Activated CD8-positive, alpha-beta memory T cell treated with anti-CD3 and anti-CD28 coated beads for 24 hours (primary cell): ENCODE measurements around the gene DLGAP4.

ENCODE experiments used
- DNase-seq: peaks from one replicate; pipeline ENCODE4 v3.0.0-alpha.2; 2020

DLGAP4 gene

DNA sequence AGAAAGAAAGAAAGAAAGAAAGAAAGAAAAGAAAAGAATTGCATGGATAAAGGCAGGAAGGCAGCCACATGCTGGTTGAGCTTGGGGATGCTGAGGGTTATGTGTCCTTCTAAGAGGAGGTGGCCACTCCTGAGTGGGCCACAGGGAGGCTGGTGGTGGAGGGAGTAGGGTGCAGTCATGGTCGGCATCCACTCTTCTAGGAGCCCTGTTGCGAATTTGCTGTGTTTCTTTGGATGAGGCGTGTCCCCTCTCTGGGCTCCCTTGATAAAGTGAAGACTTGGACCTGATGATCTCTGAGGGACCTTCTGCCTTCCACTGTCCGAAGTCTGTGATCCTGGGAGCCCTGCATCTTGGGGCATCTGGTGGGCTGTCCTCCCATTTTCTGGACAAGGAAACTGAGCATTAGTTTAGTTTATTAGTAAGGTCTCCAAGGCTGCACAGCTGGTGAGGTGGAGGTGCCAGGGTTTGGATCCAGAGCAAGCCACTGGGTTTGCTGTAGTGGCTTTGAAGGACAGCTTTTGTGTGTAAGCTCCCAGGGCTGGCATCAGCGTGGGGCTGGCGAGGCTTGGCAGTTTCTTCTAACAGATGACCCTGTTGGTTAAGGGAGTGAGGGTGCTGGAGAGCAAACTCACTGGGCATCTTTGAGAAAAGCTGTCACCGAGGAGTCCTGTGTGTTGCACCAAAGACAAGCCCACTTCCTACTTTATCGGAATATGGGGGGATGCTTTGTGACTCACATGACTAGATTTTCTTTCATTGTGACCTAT is 4.3 kb downstream of the DLGAP4 start:
- peak; percentile 42 for DNase-seq

DNA sequence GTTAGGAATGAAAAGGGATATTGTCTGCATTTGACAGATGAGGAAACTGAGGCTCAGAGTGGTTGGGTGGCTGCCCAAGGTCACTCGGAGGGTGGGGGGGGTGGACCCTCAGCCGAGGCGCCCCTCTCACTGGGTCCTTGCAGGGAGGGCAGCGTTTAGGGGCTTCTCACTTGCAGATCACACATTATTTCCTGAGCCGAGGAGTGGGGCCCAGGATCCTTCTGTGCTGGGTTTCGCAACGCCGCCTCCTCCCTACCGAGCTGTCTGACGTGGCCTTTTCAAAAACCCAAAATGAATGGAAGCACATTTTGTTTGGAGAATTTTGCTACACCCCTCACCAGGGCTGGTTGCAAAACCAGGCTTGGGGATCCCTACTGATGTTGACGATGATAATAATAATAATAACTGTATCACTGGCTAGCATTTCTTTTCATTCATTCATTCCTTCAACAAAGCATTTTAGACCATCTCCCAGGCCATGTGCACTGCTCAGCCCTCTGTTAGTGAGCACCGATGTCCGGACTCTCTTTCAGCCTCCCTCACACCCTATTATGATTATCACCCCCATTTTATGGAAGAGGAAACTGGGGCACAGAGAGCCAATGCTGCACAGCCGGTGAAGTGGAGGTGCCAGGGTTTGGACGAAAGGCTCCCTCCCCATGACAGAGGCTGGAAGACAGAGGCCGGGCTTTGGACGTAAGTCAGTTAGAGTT is 5.2 kb downstream of the DLGAP4 start:
- DNase-seq: peak; percentile 15

DNA sequence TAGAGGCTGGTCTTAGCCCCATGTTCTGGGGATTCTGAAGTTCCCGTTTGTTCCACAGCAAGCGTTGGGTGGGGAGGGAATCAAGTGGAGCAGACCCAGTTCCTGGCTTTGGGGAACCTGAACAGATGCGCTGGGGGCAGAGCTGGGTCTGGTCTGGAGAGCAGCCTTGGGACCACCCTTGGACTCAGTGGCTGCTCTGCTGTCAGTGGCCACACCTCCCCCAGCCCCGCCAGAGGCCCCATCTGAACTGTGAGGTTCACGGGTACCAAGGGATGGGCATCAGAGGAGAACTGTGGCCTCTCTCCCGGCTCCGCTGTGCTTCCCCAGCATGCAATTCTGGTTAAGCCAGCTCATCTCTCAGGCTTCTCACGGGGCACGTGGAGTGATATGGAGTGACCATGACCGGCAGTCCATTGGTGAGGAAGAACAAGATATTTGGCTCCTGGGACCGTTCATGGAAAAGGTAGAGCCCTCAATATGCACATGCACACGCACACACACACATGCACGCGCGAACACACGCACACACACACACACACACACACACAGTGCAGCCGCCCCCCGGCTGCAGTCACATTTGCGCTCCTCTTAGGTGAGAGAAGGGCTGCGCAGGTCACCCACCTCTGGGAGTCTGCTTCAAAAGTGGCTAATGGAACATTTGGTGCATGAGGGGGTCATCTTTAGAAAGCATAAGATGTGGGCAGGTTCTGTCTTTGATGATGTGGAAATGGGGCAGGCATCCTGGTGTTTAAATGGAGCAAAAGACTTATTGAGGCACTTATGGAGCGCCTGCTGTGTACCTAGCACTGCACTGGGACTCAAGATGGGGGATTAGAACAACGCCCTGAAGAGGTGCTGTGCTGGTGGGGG is 6.0 kb downstream of the DLGAP4 start:
- DNase-seq: peak; percentile 40

DNA sequence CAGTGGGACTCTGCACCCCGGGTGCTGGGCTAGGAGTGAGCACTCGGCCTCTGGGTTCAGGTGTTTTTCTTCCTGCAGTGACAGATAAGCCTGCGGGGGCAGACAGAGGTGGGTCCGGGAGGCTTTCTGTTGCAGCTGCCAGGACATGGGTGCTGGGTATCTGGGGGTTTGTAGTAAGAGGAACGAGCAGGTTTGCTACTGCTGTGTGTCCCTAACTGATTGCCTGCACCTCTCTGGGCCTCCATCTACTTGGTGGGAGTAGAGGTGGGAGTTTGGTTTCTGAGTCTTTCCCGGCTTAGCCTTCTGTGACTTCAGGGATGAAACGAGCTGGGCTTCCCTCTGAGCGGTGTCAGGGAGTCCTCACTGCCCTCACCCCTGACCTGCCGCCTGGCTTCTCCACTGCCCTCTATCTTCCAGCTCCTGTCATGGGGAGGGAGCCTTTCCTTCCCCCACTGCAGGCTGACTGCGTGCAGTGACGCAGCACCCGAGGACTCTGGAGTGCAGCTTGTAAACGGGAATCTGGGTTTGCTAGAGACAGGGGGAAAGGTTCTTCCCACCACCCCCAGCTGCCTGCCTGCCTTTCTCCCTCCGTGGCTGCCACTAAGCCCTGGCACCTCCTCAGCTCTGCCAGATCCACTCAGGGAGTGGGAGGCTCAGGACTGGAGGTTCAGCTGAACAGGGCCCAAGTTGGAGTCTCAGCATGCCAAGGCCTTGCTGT is 6.7 kb downstream of the DLGAP4 start:
- DNase-seq: peak; percentile 19

DNA sequence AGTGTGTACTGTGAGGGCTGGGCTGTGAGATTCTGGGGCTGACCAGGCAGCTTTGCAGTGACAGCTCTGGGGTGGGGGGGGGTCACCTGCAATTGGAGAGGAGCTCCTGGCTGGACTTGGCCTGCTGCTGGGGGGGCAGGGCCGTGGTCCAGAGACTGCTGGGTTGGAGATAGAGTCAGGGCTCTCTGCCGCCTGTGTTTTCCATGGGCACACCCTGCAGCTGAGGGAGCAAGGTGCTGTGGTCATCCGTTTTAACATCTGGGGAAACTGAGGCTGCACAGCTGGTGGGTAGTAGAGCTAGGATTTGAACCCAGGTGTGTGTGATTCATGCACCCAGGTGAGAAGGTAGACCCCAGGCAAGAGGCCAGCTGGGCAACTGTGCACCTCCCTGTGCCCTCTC is 7.3 kb downstream of the DLGAP4 start:
- no peak for DNase-seq

- DNase-seq: peak; percentile 19
Observed at GRCh38 chr20:36313926-36314325, 7.8 kb downstream of the DLGAP4 start.

GRCh38 chr20:36314734-36315544 is 8.8 kb downstream of the DLGAP4 start:
- no peak for DNase-seq

- DNase-seq: no peak
Observed at GRCh38 chr20:36315545-36316351, 9.6 kb downstream of the DLGAP4 start.

DNA sequence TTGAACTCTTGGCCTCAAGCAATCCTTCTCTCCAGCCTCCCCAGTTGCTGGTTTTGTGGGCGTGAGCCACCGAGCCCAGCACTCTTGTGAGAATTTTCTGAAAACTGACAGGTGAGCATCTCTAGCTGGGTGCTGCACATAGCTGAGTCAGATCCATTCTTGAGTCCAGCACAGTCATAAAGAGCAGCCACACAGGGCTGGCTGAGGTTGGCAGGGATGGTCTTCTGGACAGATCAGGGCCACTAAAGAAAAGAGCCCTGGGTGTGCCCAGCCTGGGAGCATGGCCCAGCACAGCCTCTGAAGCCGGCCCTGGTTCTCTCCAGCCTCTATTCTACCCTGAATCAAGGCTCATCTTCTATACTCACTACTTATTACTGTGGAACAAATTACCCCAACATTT is 11.5 kb downstream of the DLGAP4 start:
- DNase-seq: no peak

GRCh38 chr20:36318166-36318565 is 12.0 kb downstream of the DLGAP4 start:
- DNase-seq: no peak

GRCh38 chr20:36319356-36320260 is 13.5 kb downstream of the DLGAP4 start:
- no peak for DNase-seq

- no peak for DNase-seq
Observed at GRCh38 chr20:36320261-36320897, 14.2 kb downstream of the DLGAP4 start.

- no peak for DNase-seq
Observed at GRCh38 chr20:36320898-36321695, 15.0 kb downstream of the DLGAP4 start.

DNA sequence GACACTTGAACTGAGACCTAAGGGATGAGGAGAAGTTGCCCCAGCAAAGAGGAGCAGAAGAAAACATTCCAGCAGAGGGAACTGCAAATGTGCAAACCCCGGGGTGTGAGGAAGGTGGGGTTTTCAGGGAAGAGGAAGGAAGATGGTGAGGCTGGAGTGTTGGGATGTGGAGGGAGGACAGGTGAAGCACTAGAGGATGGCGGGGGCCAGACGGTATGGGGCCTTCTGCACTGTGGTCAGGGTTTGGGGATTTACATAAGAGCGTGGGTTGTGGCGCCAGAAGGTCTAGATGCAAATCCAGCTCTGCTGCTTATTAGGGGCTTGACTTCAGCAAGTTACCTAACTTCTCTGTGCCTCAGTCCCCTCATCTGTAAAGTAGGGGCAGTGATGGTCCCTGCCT is 16.0 kb downstream of the DLGAP4 start:
- no peak for DNase-seq

GRCh38 chr20:36330091-36330490 is 24.0 kb downstream of the DLGAP4 start:
- DNase-seq: no peak

GRCh38 chr20:36331209-36331608 is 25.1 kb downstream of the DLGAP4 start:
- no peak for DNase-seq

DNA sequence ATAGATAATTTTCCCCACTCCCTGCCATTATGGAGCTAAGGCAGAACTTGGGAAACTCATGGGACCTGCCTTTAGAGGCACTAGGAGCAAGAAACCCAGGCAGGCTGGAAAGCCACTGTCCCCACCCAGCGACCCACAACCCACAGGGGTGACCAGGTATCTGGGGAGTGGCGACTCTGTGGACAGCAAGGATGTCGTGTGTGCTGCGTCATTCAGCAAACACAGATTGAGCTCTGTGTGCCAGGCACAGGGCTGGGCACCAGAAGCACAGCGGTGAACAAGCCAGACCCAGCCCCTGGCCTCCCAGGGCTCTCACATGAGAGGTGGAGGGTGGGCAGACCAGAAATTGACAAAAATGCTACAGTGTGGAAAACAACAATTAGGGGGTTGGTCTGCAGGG is 27.7 kb downstream of the DLGAP4 start:
- no peak for DNase-seq
